Left cardiac atrium (tissue), 4 donors: ENCODE results near the gene C10orf90. TPM values are rescaled to one million over a fixed set of nuclear protein-coding genes. Genes with fewer than 3 reads are reported as not detected.

Experiments used
- ATAC-seq, 2 donors: fragments of 200-7000 bp; cut with Tn5 transposase; one replicate each; pipeline ENCODE4 v1.9.1; 2020; ENCODE audit warnings: mild to moderate bottlenecking in 2 of 2, moderate library complexity in 2 of 2
- DNase-seq: peaks from one replicate; pipeline ENCODE4 v3.0.0-alpha.2; 2020
- intact Hi-C, 2 donors: fragments of 100-400 bp; cut with DNase I; formaldehyde crosslinking; loops; one replicate each; pipeline versions ENCODE4 v1.14.1 to v1.15.1; 2022 to 2023
- total RNA-seq, 2 donors: library from RNA; stranded (reverse); fragmentation: NEBNext Ultra II Directional; extraction: Animal tissue kit (Norgen Biotek cat#: 25700); gene quantifications; one replicate each; pipeline ENCODE4 v1.2.1, GENCODE V29; 2021
- donor health status: DM: no; HTN: yes; CAD: no.
- donor health status: DM: no; HTN: yes; CAD: no; lungs with severe emphysema.
- donor health status: DM: yes; HTN: yes; CAD: no.
- donor health status: Dilated cardiomyopathy.

Gene C10orf90
- total RNA-seq, 2 donors from 2014 or later = 0.15 to 0.31 TPM

- intact Hi-C loops = no loop called here
- no peak for ATAC-seq
- no peak for DNase-seq
Measured at GRCh38 chr10:126423732-126424491, 246.6 kb downstream of the C10orf90 start.

GRCh38 chr10:126422567-126422966 lies 247.9 kb downstream of the C10orf90 start:
- intact Hi-C loops = no loop called here
- ATAC-seq (no peak), DNase-seq (no peak)

GRCh38 chr10:126421756-126422256 lies 248.7 kb downstream of the C10orf90 start:
- intact Hi-C loops = no loop called here

GRCh38 chr10:126420567-126421300 lies 249.8 kb downstream of the C10orf90 start:
- DNase-seq = no peak
- intact Hi-C loops = no loop called here
- no peak for ATAC-seq

More at GRCh38 chr10:126421756-126422256, 248.7 kb downstream of the C10orf90 start:
- ATAC-seq (peak; percentile 46 to 50), DNase-seq (peak; percentile 21)

- DNase-seq = no peak
- no peak for ATAC-seq
- intact Hi-C loops = no loop called here
Measured at GRCh38 chr10:126417220-126417825, 253.2 kb downstream of the C10orf90 start.

- DNase-seq (no peak), ATAC-seq (no peak)
- intact Hi-C loops = no loop called here
Measured at GRCh38 chr10:126409821-126410220, 260.7 kb downstream of the C10orf90 start.

DNA sequence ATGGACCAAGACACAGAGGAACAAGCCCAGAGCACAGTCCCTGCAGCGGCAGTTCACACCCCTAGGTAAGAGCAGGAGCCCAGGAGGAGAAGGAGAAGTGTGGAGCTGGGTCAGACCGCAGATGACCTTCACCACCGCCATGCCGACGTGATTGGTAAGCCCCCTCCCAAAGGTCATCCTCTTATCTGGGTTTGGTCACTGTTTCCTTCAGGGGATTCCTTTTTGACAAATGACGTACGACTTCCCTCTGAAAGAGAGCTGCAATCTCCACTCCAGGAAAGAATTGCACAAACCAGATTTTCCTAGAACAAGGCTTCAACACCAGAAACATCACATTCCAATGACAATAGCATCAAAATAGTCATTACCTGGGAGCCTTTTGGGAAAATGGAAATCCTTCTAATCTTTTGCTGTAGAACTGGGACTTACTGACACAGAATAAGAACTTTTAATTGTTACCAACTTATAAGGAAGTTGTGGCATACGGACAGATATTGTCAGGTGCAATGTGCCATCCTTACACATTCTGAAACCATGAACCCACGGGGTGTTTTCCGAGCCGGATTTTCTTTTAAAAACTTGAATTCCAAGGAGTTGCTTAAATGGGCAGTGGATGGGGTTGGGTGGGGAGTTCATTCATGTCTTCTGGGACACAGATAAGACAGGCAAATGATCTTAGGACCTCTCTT lies 261.4 kb downstream of the C10orf90 start:
- ATAC-seq (no peak), DNase-seq (no peak)
- intact Hi-C loops = no loop called here

DNA sequence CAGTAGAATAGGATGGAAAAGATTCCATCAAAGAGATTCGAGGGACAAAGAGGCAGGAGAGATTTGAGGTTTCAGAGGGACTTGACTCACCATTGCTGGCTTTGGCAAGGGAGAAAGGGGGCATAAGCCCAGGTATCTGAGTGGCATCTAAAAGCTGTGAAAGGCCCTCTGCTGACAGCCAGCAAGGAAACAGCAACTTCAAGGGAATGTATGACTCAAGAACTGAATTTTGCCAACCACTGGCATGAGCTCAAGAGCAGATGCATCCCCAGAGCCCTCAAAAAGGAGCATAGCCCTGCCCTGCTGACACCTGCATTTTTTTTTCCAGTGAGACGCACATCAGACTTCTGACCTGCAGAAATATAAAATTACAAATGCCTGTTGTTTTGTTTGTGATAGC lies 262.7 kb downstream of the C10orf90 start:
- no peak for ATAC-seq
- intact Hi-C loops = no loop called here
- DNase-seq = no peak

DNA sequence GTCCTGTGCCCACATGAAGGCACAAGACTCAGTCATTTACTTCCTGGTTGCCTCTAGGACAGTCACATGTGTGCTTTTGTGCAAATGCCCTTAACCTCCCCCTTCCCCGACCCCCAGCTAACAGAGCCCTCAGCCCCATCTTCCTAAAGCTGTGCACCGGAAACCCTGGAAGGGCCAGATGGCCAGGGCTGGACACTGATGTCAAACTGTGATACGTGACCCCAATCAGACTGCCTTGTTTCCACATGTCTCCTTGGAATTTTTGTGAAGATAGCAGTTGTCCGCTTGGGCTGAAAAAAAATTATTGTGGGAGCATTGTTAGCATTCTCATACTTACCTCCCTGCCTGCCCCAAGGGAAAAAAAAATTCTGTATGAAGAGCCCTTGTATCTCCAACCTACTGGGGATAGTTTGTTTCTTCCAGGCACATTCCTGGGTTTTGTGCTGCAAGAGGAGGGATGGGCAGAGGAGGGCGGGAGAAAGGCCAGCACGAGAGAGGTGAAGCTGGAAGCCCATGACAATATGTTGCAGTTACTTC lies 265.2 kb downstream of the C10orf90 start:
- ATAC-seq (no peak), DNase-seq (no peak)
- intact Hi-C loops = no loop called here

- no peak for ATAC-seq
Measured at GRCh38 chr10:126402721-126403695, 267.5 kb downstream of the C10orf90 start.

DNA sequence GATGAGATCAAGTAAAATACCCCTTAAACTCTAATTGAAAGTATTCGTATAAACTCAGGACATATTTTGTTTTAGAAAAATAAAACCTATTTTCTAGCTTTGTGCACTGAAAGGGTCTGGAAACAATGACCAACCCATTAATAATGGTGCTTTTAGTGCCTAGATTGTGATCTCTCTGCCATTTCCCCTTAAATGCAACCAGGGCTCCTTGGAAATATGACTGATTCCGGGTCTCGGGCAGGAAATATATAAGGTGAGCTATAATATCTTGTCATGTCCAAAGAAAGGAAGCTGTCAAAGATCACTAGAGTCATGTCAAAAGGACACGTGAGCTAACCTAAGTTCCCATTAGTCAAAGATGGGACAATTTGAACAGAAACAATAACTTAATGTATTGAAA lies 269.9 kb downstream of the C10orf90 start:
- ATAC-seq (no peak), DNase-seq (no peak)
- intact Hi-C loops = no loop called here

More at GRCh38 chr10:126402721-126403695, 267.5 kb downstream of the C10orf90 start:
- no peak for DNase-seq
- intact Hi-C loops = no loop called here

DNA sequence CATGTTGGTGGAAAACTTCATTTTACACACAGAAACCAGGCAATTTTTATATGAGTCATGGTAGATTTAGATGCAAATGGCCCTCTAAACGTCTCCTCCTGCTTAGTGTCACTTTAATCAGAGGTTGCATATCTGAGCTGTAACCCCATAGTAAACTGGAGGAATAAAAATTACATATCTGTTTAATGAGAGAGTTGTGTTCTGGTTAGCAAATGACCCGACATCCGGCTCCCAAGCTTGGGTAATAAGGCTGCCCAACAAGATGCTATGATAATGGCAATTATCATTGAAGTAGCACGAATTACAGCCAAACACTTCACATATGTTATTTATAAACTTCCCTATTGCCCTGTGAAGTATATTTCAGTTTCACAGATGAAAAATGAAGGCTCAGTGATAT lies 271.6 kb downstream of the C10orf90 start:
- DNase-seq = no peak
- ATAC-seq = no peak
- intact Hi-C loops = no loop called here

GRCh38 chr10:126398383-126398743 lies 272.1 kb downstream of the C10orf90 start:
- DNase-seq (no peak), ATAC-seq (no peak)
- intact Hi-C loops = no loop called here

DNA sequence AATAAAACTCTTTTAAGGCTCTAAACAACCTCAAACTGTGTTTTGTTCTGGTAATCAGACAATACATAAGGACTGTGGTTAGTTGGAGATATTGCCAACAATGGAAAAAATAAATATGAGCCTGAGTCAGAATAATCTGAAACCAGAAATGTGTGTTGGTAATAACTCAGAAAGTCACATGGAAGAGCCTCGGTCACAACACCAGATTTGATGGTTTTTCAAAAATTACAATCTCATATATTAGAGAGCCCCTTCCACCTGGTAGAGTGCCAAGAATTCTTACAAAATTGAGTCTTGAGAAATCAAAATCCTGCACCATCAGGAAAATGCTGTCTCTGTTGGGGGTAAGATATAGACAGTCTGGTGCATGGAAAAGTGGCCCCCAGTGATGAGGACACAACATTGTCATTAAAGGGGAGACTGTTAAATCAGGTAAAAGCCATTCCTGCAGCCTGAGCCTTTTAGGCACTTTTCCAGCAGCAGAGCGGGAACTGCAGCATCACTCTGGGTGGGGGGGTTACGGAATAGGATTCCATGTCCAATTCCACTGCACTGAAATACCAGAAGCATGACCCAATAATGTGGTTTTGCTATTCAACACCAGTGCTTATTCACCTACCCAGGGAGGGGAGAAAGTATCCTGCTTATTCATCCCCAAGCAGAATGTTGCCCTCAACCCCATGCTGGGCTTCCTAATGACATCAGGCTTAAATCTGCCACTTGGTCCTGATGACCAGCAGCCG lies 272.7 kb downstream of the C10orf90 start:
- no peak for DNase-seq
- intact Hi-C loops = no loop called here
- ATAC-seq = peak in 1 of 2 donors; percentile 37

DNA sequence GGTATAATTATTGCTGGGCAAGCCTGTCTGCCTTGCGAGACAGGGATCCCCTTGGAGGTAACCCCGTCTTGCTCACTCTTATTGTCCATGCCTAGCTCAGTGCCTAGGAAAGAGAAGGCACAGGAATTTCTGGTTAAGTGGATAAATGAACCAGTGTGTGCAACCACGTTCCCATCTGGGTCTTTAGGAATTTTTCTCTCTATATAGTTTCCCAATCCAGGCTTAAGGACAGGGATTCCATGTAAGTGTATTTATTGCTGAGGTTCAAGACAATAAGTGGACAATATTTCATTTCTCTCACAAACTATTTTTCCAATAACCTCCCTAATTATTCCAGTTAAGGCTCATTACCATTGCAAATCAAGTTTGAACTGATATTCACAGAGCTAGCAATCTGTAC lies 273.3 kb downstream of the C10orf90 start:
- DNase-seq (no peak), ATAC-seq (no peak)
- intact Hi-C loops = no loop called here

DNA sequence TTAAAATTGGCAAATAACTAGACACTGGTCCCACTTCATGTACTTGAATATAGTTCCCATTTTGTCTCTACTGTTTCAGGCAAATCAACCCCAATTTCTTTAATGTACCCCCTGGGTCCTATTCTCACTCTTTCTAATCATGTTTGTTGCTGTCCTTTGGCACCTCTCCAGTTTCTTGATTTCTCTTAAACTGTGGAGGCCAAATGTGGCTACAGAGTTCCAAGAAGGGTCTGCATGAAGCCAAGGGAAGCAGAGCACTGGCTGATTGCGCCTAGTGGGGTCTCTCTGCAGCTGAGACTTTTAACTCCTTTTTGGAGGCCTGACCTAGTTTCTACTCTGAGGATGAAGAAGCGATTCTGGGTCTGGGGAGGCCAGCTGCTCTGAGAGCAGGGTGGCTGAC lies 275.5 kb downstream of the C10orf90 start:
- no peak for ATAC-seq
- DNase-seq = no peak
- intact Hi-C loops = no loop called here

DNA sequence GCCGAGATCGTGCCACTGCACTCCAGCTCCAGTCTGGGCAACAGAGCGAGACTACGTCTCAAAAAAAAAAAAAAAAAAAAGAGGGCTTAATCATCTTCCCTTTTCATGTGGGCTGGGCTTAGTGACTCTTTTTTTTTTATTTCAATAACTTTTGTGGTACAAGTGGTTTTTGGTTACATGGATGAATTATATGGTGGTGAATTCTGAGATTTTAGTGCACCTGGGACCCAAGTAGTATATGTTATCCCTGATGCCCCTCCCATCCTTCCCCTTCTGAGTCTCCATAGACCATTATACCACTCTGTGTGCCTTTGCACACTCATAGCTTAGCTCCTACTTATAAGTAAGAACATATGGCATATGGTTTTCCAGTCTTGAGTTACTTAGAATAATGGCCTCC lies 277.4 kb downstream of the C10orf90 start:
- no peak for ATAC-seq
- no peak for DNase-seq
- intact Hi-C loops = no loop called here

DNA sequence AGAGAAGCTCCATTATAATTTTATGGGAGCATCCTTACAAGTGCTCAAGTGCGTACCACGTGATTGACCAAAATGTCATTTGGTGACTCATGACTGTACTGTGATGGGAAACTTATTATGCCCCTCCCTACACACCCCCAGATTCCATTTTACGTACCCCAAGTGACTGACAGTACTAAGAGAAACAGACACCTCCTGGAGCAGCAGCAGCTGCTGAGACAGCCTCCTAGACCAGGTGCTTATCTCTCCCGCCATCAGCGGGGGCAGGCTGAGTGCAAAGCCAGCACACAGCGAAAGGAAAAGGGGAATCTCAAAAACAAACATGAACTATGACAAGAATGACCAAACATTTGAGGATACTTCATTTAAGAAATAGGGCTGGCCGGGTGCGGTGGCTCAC lies 278.0 kb downstream of the C10orf90 start:
- no peak for DNase-seq
- intact Hi-C loops = no loop called here
- no peak for ATAC-seq
